Measurements from ENCODE around the gene COX6B1.
A peak's percentile ranks its signal among the peaks of the same experiment; 100 is the strongest.
"Not testable (repeated sequence)": the region's sequence is repeated elsewhere in the genome, so short reads cannot be mapped to it uniquely, and the experiment has no call there.

Gene COX6B1

GRCh38 chr19:35666251-35666913, 18.3 kb downstream of the COX6B1 start, which contains the start of gene UPK1A:
TSS of gene UPK1A (plus strand) at chr19:35666517. CDS start at chr19:35666813, 296 bp downstream.
- DNase-seq: no peak

DNA sequence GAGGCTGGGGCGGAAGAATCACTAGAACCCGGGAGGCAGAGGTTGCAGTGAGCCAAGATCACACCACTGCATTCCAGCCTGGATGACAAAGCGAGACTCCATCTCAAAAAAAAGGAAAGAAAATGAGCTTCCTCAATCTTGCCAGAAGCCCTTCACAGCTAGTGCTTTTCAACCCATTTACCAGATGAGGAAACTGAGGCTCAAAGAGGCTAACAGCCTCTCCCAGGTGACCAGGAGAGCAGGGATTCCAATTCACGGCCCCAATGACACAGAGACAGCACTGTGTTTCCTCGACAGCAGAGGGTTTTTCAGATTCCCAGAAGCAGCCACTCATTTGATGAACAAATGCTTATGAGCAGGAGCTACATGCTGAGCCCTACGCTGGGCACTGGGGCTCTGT, 21.4 kb downstream of the COX6B1 start:
- no peak for DNase-seq

DNA sequence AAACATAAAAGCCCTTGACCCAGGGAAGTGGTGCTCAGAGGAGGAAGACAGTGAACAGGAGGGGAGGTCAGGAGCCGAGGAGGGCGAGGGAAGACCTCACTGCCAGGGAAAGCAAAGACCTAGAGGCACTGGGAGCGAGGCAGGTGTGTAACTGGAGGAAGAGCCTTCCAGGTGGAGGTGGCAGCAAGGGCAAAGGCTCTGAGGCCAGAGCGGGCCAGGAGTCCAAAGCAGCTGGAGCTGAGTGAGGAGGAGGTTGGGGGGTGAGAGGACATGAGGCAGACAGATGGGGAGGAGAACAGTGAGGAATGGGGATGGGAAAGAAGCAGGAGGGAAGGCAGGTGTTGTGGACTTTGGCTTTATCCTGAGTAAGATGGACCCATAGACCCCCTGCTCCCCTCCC, 21.9 kb downstream of the COX6B1 start:
- DNase-seq: no peak

DNA sequence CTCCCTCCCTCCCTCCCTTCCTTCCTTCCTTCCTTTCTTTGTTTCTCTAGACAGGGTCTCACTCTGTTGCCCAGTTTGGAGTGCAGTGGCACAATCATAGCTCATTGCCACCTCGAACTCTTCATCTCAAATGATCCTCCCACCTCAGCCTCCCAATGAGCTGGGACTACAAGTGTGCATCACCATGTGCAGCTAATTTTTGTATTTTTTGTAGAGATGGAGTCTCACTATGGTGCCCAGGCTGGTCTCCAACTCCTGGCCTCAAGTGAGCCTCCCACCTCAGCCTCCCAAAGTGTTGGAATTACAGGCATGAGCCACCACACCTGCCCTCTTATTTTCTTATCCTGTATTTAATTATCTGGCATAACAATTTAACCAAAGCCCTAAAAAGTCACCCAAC, 22.6 kb downstream of the COX6B1 start:
- DNase-seq: no peak

GRCh38 chr19:35671818-35672217, 23.7 kb downstream of the COX6B1 start:
- no peak for DNase-seq

GRCh38 chr19:35673121-35673804, 25.1 kb downstream of the COX6B1 start:
- DNase-seq: peak; percentile 32 to 65 (median 45)

GRCh38 chr19:35675589-35676140, 27.5 kb downstream of the COX6B1 start:
- no peak for DNase-seq

DNA sequence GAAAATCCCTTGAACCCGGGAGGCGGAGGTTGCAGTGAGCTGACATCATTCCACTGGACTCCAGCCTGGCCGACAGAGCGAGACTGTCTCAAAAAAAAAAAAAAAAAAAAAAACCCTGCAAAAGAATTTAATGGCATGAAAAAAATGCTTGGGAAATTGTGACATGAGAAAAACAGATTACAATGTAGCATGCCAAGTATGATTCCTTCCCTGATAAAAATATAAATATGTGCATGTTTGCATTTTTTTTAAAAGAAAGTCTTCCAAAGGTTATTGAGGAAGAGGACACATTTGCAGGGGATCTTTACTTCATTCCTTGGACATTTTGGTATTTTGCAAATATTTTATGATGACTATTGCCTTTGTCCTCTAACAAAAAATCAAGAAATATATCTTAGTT, 41.7 kb downstream of the COX6B1 start:
- no peak for DNase-seq

DNA sequence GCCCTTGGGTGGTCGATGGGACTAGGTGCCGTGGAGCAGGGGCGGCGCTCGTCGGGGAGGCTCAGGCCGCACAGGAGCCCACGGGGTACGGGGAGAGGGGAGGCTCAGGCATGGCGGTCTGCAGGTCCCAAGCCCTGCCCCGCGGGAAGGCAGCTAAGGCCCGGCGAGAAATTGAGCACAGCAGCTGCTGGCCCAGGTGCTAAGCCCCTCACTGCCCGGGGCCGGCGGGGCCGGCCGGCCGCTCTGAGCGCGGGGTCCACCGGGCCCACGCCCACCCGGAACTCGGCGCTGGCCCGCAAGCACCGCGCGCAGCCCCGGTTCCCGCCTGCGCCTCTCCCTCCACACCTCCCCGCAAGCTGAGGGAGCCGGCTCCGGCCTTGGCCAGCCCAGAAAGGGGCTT, 43.0 kb downstream of the COX6B1 start:
- not testable (repeated sequence) for DNase-seq

DNA sequence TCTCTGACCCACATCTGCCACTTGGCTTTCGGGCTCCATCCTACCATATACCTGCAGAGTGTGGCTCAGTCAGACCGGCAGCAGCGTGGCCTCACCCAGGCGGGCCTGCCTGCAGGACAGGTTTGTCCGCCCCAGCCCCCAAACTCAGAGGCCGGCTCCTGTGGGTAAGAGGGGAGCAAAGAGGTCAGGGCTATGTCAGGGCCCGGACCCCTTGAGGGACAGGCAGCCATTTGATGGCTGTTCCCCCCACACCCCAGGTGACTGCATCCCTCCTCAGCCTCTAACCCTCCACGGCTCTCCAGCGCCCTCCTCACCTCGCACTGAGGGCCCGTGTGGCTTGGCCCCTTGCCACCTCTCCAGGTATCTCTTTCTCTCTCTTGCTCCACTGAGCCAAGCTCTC, 43.9 kb downstream of the COX6B1 start:
- no peak for DNase-seq

GRCh38 chr19:35693422-35693821, 45.3 kb downstream of the COX6B1 start:
- DNase-seq: no peak

- DNase-seq: peak; percentile 89 to 93 (median 92)
Measured at GRCh38 chr19:35693835-35694599, 45.9 kb downstream of the COX6B1 start.

DNA sequence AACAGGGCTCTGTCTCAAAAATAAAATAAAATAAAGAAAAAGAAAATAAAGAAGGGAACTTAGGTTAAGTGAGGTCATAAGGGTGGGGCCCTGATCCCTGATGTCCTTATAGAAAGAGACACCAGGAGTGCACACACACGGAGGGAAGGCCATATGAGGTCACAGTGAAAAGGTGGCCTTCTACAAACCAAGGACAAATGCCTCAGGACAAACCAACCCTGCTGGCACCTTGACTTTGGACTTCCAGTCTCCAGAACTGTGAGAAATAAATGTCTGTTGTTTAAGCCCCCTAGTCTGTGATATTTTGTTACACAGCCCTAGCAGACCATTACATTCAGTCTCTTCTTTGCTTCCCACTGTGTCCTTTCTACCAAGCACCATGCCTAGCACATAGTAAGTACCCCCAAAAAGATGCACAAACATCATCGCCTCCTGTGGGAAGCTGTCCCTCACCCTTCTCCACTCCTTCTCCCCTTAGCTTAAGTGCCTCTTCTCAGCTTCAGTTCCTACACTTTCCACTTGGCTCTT, 47.8 kb downstream of the COX6B1 start:
- no peak for DNase-seq

- no peak for DNase-seq
Measured at GRCh38 chr19:35696835-35697234, 48.7 kb downstream of the COX6B1 start.

DNA sequence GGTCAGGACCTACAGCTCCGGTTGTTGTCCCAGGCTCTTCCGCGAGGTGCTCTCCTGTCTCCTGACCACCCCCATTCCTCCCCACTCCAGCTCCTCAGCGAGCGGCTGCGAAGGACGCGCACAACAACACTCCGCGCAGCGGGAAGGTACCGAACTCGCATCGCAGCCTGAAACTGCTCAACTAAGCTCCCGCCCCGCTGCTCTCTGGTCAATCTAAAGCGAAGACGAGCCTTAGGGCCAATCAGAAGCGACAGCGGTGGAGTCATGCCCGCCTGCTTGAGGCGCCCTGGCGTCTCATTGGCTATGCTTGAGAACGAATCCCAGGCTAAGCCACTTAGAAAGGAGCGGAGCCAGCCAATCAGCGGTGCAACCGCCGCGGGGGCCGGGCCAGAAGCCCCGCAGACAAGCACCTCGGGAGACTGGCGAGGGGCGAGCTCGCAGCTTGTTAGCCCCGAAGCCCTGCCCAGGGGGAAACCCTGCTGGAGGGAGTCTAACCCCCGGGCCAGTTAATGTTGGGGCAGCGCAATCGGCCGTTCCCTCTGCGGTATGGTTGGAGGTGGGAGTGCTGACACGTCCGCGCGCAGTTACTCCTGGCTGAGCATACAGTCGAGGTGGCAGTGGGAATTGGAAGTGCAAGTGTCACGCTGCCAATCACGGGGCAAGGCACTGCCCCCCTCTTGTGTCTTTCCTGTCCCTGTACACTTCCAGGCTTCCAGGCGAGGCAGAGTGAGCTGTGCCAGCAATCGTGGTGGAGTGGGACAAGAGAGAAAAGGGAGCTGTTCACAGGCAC, 54.3 kb downstream of the COX6B1 start:
- DNase-seq: peak; percentile 95 to 98 (median 98)

- DNase-seq: no peak
Measured at GRCh38 chr19:35703343-35703742, 55.2 kb downstream of the COX6B1 start.

DNA sequence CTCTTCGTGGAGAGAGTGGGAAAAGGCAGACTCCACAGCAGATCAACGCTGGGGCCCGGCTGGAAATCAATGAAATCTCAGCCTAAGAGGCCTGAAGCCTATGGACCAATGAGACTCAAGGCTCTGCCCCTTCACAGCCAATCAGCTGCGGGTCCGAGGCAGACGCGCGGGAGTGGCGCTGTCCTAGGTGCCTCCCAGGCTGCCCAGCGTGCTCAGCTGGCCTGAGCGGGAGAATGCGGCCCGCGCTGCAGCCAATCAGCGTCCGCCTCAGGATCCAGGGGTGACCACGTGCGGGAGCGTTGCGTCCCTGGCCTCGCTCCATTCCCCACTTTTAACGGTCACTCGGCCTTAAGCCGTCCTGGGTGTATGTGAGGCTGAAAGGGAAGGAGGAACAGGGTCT, 56.1 kb downstream of the COX6B1 start, which contains the start of gene ZBTB32:
Gene ZBTB32, plus strand, starts transcription at position 341 of the 400 bp plus-strand sequence. CDS start 10,069 bp downstream, outside the sequence.
- peak in 3 of 4 experiments; percentile 34 to 50 (median 34) for DNase-seq

All from suppressor macrophage (primary cell).